ENCODE results near the gene ECPAS.

The ECPAS gene

GRCh38 chr9:111442360-111443027 lies 41.7 kb downstream of the ECPAS start:
- H3K27me3 ChIP-seq (ENCODE audit: insufficient read depth, low read length), result no peaks in the 10 kb centered on the region
- H3K36me3 ChIP-seq (ENCODE audit: insufficient read depth, low read length), result peaks cover 78% of the 10 kb centered on the region
- no peak overlapping the region for H3K27ac ChIP-seq (ENCODE audit: low read depth, low read length)
- H3K9me3 ChIP-seq (ENCODE audit: insufficient read depth, low read depth, low read length), result no peaks in the 10 kb centered on the region
- no peaks in the 10 kb centered on the region for H3K4me1 ChIP-seq (ENCODE audit: insufficient read depth, low read length)
- no peak overlapping the region for H3K4me3 ChIP-seq (ENCODE audit: low read length)
- no peak overlapping the region for H3K9ac ChIP-seq (ENCODE audit: low read depth, low read length)
- WGBS, result 100% methylated on average over 2 of the region's 4 CpGs

GRCh38 chr9:111440226-111440625 lies 44.0 kb downstream of the ECPAS start:
- H3K4me1 ChIP-seq (ENCODE audit: insufficient read depth, low read length), result no peaks in the 10 kb centered on the region
- peaks cover 84% of the 10 kb centered on the region for H3K36me3 ChIP-seq (ENCODE audit: insufficient read depth, low read length)
- H3K27ac ChIP-seq (ENCODE audit: low read depth, low read length), result no peak overlapping the region
- no peak overlapping the region for H3K9ac ChIP-seq (ENCODE audit: low read depth, low read length)
- no peaks in the 10 kb centered on the region for H3K9me3 ChIP-seq (ENCODE audit: insufficient read depth, low read depth, low read length)
- WGBS, result 89% methylated on average over 3 of the region's 3 CpGs
- no peaks in the 10 kb centered on the region for H3K27me3 ChIP-seq (ENCODE audit: insufficient read depth, low read length)
- no peak overlapping the region for H3K4me3 ChIP-seq (ENCODE audit: low read length)

- Histone ChIP-seq H3K4me3 (ENCODE audit: low read length) (no peak overlapping the region), H3K36me3 (ENCODE audit: insufficient read depth, low read length) (peaks cover 88% of the 10 kb centered on the region), H3K27ac (ENCODE audit: low read depth, low read length) (no peak overlapping the region), H3K9me3 (ENCODE audit: insufficient read depth, low read depth, low read length) (no peaks in the 10 kb centered on the region), H3K9ac (ENCODE audit: low read depth, low read length) (no peak overlapping the region), H3K4me1 (ENCODE audit: insufficient read depth, low read length) (no peaks in the 10 kb centered on the region), H3K27me3 (ENCODE audit: insufficient read depth, low read length) (no peaks in the 10 kb centered on the region)
- WGBS, result 96% methylated on average over 4 of the region's 6 CpGs
Observed at GRCh38 chr9:111438541-111439235, 45.5 kb downstream of the ECPAS start.

- Histone ChIP-seq H3K9ac (ENCODE audit: low read depth, low read length) (no peak overlapping the region), H3K27me3 (ENCODE audit: insufficient read depth, low read length) (no peaks in the 10 kb centered on the region), H3K27ac (ENCODE audit: low read depth, low read length) (no peak overlapping the region), H3K9me3 (ENCODE audit: insufficient read depth, low read depth, low read length) (no peaks in the 10 kb centered on the region), H3K4me3 (ENCODE audit: low read length) (no peak overlapping the region), H3K36me3 (ENCODE audit: insufficient read depth, low read length) (peaks cover 89% of the 10 kb centered on the region), H3K4me1 (ENCODE audit: insufficient read depth, low read length) (no peaks in the 10 kb centered on the region)
- 100% methylated on average over 1 of the region's 1 CpG for WGBS
Observed at GRCh38 chr9:111436571-111436970, 47.6 kb downstream of the ECPAS start.

GRCh38 chr9:111433082-111433481 lies 51.1 kb downstream of the ECPAS start:
- Histone ChIP-seq H3K27me3 (ENCODE audit: insufficient read depth, low read length) (no peaks in the 10 kb centered on the region), H3K36me3 (ENCODE audit: insufficient read depth, low read length) (peaks cover 95% of the 10 kb centered on the region), H3K27ac (ENCODE audit: low read depth, low read length) (no peak overlapping the region), H3K9me3 (ENCODE audit: insufficient read depth, low read depth, low read length) (no peaks in the 10 kb centered on the region), H3K9ac (ENCODE audit: low read depth, low read length) (no peak overlapping the region), H3K4me3 (ENCODE audit: low read length) (no peak overlapping the region), H3K4me1 (ENCODE audit: insufficient read depth, low read length) (no peaks in the 10 kb centered on the region)
- 96% methylated on average over 3 of the region's 3 CpGs for WGBS

- H3K27me3 ChIP-seq (ENCODE audit: insufficient read depth, low read length), result no peaks in the 10 kb centered on the region
- no peak overlapping the region for H3K27ac ChIP-seq (ENCODE audit: low read depth, low read length)
- no peak overlapping the region for H3K4me3 ChIP-seq (ENCODE audit: low read length)
- no peak overlapping the region for H3K9ac ChIP-seq (ENCODE audit: low read depth, low read length)
- peaks cover 95% of the 10 kb centered on the region for H3K36me3 ChIP-seq (ENCODE audit: insufficient read depth, low read length)
- WGBS, result 93% methylated on average over 3 of the region's 3 CpGs
- no peaks in the 10 kb centered on the region for H3K9me3 ChIP-seq (ENCODE audit: insufficient read depth, low read depth, low read length)
- H3K4me1 ChIP-seq (ENCODE audit: insufficient read depth, low read length), result no peaks in the 10 kb centered on the region
Observed at GRCh38 chr9:111431684-111432083, 52.5 kb downstream of the ECPAS start.

GRCh38 chr9:111429175-111429574 lies 55.0 kb downstream of the ECPAS start:
- no peak overlapping the region for H3K9ac ChIP-seq (ENCODE audit: low read depth, low read length)

GRCh38 chr9:111427186-111427585 lies 57.0 kb downstream of the ECPAS start:
- peaks cover 100% of the 10 kb centered on the region for H3K36me3 ChIP-seq (ENCODE audit: insufficient read depth, low read length)
- H3K9ac ChIP-seq (ENCODE audit: low read depth, low read length), result no peak overlapping the region
- no peaks in the 10 kb centered on the region for H3K27me3 ChIP-seq (ENCODE audit: insufficient read depth, low read length)
- no peak overlapping the region for H3K27ac ChIP-seq (ENCODE audit: low read depth, low read length)
- H3K4me3 ChIP-seq (ENCODE audit: low read length), result no peak overlapping the region
- H3K4me1 ChIP-seq (ENCODE audit: insufficient read depth, low read length), result no peaks in the 10 kb centered on the region
- no peaks in the 10 kb centered on the region for H3K9me3 ChIP-seq (ENCODE audit: insufficient read depth, low read depth, low read length)

More at GRCh38 chr9:111429175-111429574, 55.0 kb downstream of the ECPAS start:
- H3K4me3 ChIP-seq (ENCODE audit: low read length), result no peak overlapping the region
- H3K9me3 ChIP-seq (ENCODE audit: insufficient read depth, low read depth, low read length), result no peaks in the 10 kb centered on the region
- no peaks in the 10 kb centered on the region for H3K27me3 ChIP-seq (ENCODE audit: insufficient read depth, low read length)
- no peak overlapping the region for H3K27ac ChIP-seq (ENCODE audit: low read depth, low read length)
- H3K4me1 ChIP-seq (ENCODE audit: insufficient read depth, low read length), result no peaks in the 10 kb centered on the region
- peaks cover 99% of the 10 kb centered on the region for H3K36me3 ChIP-seq (ENCODE audit: insufficient read depth, low read length)

GRCh38 chr9:111423389-111423788 lies 60.8 kb downstream of the ECPAS start:
- Histone ChIP-seq H3K9ac (ENCODE audit: low read depth, low read length) (no peak overlapping the region), H3K36me3 (ENCODE audit: insufficient read depth, low read length) (peaks cover 100% of the 10 kb centered on the region), H3K9me3 (ENCODE audit: insufficient read depth, low read depth, low read length) (no peaks in the 10 kb centered on the region), H3K27ac (ENCODE audit: low read depth, low read length) (no peak overlapping the region), H3K27me3 (ENCODE audit: insufficient read depth, low read length) (no peaks in the 10 kb centered on the region), H3K4me3 (ENCODE audit: low read length) (no peak overlapping the region), H3K4me1 (ENCODE audit: insufficient read depth, low read length) (no peaks in the 10 kb centered on the region)
- 98% methylated on average over 2 of the region's 3 CpGs for WGBS

- H3K36me3 ChIP-seq (ENCODE audit: insufficient read depth, low read length), result peaks cover 100% of the 10 kb centered on the region
- no peaks in the 10 kb centered on the region for H3K4me1 ChIP-seq (ENCODE audit: insufficient read depth, low read length)
- H3K9me3 ChIP-seq (ENCODE audit: insufficient read depth, low read depth, low read length), result no peaks in the 10 kb centered on the region
- WGBS, result 96% methylated on average over 11 of the region's 11 CpGs
- H3K27ac ChIP-seq (ENCODE audit: low read depth, low read length), result no peak overlapping the region
- no peak overlapping the region for H3K9ac ChIP-seq (ENCODE audit: low read depth, low read length)
- no peaks in the 10 kb centered on the region for H3K27me3 ChIP-seq (ENCODE audit: insufficient read depth, low read length)
- no peak overlapping the region for H3K4me3 ChIP-seq (ENCODE audit: low read length)
Observed at GRCh38 chr9:111414406-111414805, 69.8 kb downstream of the ECPAS start.

- Histone ChIP-seq H3K36me3 (ENCODE audit: insufficient read depth, low read length) (peaks cover 98% of the 10 kb centered on the region), H3K27ac (ENCODE audit: low read depth, low read length) (no peak overlapping the region), H3K4me1 (ENCODE audit: insufficient read depth, low read length) (no peaks in the 10 kb centered on the region), H3K9me3 (ENCODE audit: insufficient read depth, low read depth, low read length) (no peaks in the 10 kb centered on the region), H3K9ac (ENCODE audit: low read depth, low read length) (no peak overlapping the region), H3K4me3 (ENCODE audit: low read length) (no peak overlapping the region), H3K27me3 (ENCODE audit: insufficient read depth, low read length) (no peaks in the 10 kb centered on the region)
- WGBS, result 94% methylated on average over 2 of the region's 3 CpGs
Observed at GRCh38 chr9:111413996-111414395, 70.2 kb downstream of the ECPAS start.

Data from HUES64 (cell line).